GM12864 (cell line): ENCODE data around the gene JPT2.
"Not testable (repeated sequence)": the region's sequence is repeated elsewhere in the genome, so short reads cannot be mapped to it uniquely, and the experiment has no call there.

Experiments
- DNase-seq: peaks from one replicate; pipeline ENCODE4 v3.0.0-alpha.2; 2011; ENCODE audit warnings: low read depth
- H3K4me3 ChIP-seq: 2 replicates; pipeline ENCODE4 v1.5.1; 2011; ENCODE audit warnings: mild to moderate bottlenecking, low read depth, low read length, control low read depth
- TF ChIP-seq, protein P1 (sequence below): IDR thresholded peaks from 2 replicates; pipeline ENCODE4 v1.5.1; 2011; ENCODE audit warnings: low read depth, mild to moderate bottlenecking, moderate library complexity, low read length, control low read depth, inconsistent platforms; ENCODE audit errors: missing control alignments

JPT2 gene

DNA sequence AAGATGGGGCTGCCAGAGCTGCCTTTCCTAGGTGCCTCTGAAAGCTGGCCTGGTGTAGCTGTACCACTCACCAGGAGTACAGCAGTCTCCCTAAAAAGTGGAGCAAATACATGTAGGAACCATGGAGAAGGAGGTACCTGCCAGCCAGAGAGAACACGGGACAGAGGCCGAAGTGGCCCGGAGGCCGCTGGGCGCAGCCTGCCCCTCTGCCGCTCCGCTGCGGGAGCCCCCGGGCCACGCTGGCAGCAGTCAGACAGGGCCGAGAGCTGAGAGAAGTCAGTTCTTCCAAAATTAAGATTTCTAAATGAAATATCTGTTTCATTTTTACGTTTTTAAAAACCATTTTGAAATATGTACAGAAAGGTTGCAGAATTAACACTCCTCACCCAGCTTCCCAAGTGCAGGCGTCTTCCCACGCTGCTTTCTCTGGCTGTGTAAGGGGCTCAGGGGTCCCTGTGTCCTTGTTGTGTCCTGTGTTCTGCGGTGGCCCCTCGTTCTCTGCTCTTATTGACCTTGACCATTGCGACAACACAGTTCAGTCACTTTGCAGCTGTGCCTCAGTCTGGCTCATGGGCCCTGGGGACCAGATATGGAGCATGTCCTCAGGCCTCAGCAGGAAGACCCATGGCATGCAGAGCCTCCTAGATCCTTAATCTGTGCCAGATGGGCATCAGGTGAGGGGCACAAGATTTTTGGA is 32.9 kb downstream of the JPT2 start:
- TF ChIP-seq, protein P1, sequence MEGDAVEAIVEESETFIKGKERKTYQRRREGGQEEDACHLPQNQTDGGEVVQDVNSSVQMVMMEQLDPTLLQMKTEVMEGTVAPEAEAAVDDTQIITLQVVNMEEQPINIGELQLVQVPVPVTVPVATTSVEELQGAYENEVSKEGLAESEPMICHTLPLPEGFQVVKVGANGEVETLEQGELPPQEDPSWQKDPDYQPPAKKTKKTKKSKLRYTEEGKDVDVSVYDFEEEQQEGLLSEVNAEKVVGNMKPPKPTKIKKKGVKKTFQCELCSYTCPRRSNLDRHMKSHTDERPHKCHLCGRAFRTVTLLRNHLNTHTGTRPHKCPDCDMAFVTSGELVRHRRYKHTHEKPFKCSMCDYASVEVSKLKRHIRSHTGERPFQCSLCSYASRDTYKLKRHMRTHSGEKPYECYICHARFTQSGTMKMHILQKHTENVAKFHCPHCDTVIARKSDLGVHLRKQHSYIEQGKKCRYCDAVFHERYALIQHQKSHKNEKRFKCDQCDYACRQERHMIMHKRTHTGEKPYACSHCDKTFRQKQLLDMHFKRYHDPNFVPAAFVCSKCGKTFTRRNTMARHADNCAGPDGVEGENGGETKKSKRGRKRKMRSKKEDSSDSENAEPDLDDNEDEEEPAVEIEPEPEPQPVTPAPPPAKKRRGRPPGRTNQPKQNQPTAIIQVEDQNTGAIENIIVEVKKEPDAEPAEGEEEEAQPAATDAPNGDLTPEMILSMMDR = no peak
- H3K4me3 ChIP-seq = no peak overlapping the region
- no peak for DNase-seq

DNA sequence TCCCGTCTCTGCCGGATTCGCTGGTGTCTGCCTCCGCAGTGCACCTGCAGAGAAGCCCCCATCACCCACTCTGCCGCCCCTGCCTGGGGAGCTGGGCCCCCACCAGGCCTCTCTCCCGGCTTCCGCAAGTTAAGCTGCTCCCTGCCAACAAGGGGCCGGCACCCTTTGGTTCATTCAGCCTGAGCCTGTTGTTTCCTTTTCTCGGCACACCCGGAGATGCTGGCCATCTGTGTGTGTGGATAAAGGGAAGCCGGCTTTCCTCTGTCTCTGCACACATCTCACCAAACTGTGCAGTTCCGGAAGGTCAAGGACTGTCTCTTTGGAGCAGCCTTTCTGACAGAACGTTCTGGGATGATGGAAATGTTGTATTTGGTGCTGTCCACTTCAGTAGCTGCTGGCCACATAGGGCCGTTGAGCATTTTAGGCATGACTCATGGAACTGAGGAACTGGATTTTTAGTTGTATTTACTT is 34.7 kb downstream of the JPT2 start:
- no peak overlapping the region for H3K4me3 ChIP-seq
- TF ChIP-seq, protein P1 = no peak
- DNase-seq = no peak

DNA sequence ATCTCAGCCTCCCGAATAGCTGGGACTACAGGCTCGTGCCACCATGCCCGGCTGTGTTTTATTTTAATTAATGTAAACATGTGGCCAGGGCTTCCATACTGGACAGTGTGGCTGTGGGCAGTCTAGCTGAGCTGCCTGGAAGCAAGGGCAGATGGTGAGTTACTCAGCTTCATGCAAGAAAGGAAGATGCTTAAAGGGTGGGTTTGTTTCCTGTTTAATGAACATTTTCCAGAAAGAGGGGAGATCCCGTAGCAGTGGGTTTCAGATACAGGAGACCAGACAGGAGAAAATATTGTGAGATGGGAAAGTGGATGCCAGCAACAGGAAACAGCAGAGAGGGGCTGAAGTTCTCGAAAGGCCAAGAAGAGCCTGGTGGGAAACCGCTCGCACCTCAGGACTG is 35.3 kb downstream of the JPT2 start:
- TF ChIP-seq, protein P1 = no peak
- peak overlapping the region; percentile 37 for H3K4me3 ChIP-seq
- no peak for DNase-seq

DNA sequence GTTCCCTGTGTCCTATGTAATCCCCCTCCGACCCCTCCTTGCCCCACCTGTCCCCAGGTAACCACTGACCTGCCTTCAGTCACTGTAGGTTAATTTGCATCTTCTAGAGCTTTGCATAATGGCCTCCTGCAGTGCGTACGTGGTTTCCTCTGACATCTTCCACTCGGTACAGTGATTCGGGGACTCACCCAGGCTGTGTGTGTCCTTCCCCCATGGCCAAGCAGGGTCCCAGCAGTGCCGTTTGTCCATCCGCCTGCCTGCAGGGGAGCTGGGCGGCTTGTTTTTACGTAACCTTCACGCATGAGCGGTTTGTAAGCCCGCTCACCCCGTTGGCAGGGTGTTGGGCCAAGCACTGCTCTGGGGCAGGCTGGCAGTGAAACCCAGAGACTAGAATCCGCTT is 35.9 kb downstream of the JPT2 start:
- TF ChIP-seq, protein P1 = no peak
- peak overlapping the region; percentile 37 for H3K4me3 ChIP-seq
- DNase-seq = no peak

DNA sequence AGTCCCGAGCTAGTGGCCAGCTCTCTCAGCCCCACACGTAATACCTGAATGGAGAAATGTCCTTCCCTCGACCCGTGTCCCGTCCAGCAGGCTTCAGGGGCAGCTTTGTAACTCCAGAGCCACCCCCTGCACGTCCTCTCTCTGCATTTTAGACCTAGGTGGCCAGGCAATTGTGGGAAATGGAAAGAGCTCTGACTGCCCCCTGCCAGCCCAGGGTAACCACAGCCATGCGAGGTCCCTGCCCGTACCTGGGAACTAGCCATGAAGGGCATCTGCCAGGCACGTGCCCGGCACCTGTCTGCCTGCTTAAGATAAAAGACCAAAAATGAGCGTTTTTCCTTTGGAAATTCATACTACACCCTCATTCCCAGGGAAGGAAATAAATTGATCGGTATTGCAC is 37.1 kb downstream of the JPT2 start:
- no peak for DNase-seq
- TF ChIP-seq, protein P1 = no peak
- no peak overlapping the region for H3K4me3 ChIP-seq

DNA sequence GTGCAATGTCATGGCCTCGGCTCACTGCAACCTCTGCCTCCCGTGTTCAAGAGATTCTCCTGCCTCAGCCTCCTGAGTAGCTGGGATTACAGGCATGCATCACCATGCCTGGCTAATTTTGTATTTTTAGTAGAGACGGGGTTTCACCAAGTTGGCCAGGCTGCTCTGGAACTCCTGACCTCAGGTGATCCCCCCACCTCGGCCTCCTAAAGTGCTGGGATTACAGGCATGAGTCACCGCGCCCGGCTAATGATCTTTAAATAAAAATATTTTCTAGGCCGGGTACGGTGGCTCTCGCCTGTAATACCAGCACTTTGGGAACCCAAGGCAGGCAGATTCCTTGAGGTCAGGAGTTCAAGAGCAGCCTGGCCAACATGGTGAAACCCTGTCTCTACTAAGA is 40.2 kb downstream of the JPT2 start:
- not testable (repeated sequence) for H3K4me3 ChIP-seq

DNA sequence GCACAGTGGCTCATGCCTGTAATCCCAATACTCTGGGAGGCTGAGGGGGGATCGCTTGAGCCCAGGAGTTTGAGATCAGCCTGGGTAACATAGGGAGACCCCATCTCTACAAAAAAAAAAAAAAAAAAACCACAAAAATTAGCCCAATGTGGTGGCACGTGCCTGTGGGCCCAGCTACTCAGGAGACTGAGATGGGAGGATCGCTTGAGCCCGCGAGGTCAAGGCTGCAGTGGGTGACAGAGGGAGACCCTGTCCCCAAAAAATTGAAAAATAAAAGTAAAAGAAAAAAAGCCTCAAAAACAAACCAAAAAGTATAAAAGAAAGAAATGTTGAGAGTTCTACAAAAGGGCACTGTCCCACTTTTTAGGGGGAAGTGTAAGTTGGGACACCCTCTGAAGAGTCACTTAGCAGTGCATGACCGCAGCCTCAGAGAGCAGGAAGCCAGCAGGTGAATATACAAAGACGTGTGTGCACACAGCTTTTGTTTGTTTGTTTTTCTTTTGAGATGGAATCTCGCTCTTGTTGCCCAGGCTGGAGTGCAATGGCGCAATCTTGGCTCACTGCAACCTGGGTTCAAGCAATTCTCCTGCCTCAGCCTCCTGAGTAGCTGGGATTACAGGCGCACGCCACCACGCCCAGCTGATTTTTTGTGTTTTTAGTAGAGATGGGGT is 41.6 kb downstream of the JPT2 start:
- not testable (repeated sequence) for DNase-seq, H3K4me3 ChIP-seq

More for the DNA sequence above, 40.2 kb downstream of the JPT2 start:
- not testable (repeated sequence) for DNase-seq

DNA sequence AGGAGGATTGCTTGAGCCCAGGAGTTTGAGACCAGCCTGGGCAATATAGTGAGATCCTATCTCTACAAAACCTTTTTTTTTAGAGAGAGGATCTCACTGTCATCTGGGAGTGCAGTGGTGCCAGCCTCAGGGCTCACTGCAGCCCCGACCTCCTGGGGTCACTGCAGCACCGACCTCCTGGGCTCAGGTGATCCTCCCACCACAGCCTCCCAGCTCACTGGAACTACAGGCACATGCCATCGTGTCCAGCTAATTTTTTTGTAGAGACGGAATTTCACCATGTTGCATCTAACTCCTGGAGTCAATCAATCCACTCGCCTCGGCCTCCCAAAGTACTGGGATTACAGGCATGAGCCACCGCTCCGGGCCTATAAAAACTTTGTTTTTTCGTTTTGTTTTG is 43.3 kb downstream of the JPT2 start:
- H3K4me3 ChIP-seq = no peak overlapping the region
- no peak for DNase-seq
- TF ChIP-seq, protein P1 = no peak
